Left lung (tissue), 10 donors: ENCODE results near the gene SUSD5. TPM values are rescaled to one million over a fixed set of nuclear protein-coding genes. Genes with fewer than 3 reads are reported as not detected.
"Not testable (repeated sequence)": the region's sequence is repeated elsewhere in the genome, so short reads cannot be mapped to it uniquely, and the experiment has no call there.

Experiments used
- ATAC-seq: fragments of 200-7000 bp; cut with Tn5 transposase; one replicate; pipeline ENCODE4 v1.9.1; 2020; ENCODE audit warnings: moderate library complexity
- DNase-seq, 4 donors: peaks; one replicate each; pipeline ENCODE4 v3.0.0-alpha.2; 2013 to 2020
- H3K27ac ChIP-seq, 2 donors: fragments of 200-600 bp; sonication (generic) in 1 of 2; one replicate each; pipeline versions ENCODE4 v1.5.0 to v1.8.0; 2020 to 2021
- H3K27me3 ChIP-seq, 2 donors: fragments of 200-600 bp; sonication (generic) in 1 of 2; one replicate each; pipeline versions ENCODE4 v1.5.0 to v1.8.0; 2020 to 2021
- H3K36me3 ChIP-seq, 2 donors: fragments of 200-600 bp; sonication (generic) in 1 of 2; one replicate each; pipeline versions ENCODE4 v1.5.0 to v1.8.0; 2020 to 2021
- H3K4me1 ChIP-seq, 2 donors: fragments of 200-600 bp; one replicate each; pipeline ENCODE4 v1.8.0; 2021
- H3K4me3 ChIP-seq, 2 donors: fragments of 200-600 bp; sonication (generic) in 1 of 2; one replicate each; pipeline versions ENCODE4 v1.5.0 to v1.8.0; 2020 to 2021; ENCODE audit warnings: mild to moderate bottlenecking in 1 of 2
- H3K9me3 ChIP-seq, 2 donors: fragments of 200-600 bp; sonication (generic) in 1 of 2; one replicate each; pipeline versions ENCODE4 v1.5.0 to v1.8.0; 2020 to 2021
- CTCF ChIP-seq, 2 donors: fragments of 200-600 bp; sonication (generic) in 1 of 2; IDR thresholded peaks; one replicate each; pipeline versions ENCODE4 v1.5.0 to v1.8.0; 2021; ENCODE audit warnings: antibody characterized with exemption in 2 of 2
- intact Hi-C, 2 donors: fragments of 100-400 bp; cut with DNase I; formaldehyde crosslinking; loops; one replicate each; pipeline versions ENCODE4 v1.11.2 to v1.14.2; 2022
- polyA plus RNA-seq, 6 donors: library from polyadenylated mRNA; unstranded; fragments of 120-200 nt; gene quantifications; one replicate each; pipeline ENCODE4 v1.2.1, GENCODE V29; 2013; ENCODE audit not compliant: insufficient read length in 6 of 6
- total RNA-seq, 2 donors: library from RNA; stranded (reverse); fragmentation: NEBNext Ultra II Directional; extraction: Animal tissue kit (Norgen Biotek cat#: 25700); gene quantifications; one replicate each; pipeline ENCODE4 v1.2.1, GENCODE V29; 2021
- donor health status: DM: no; HTN: yes; CAD: no.
- donor health status: DM: no; HTN: no; CAD: no.

SUSD5 gene
- total and polyA plus RNA-seq, 8 donors, result 1.3 to 4.3 (median 3.0) TPM

- Histone ChIP-seq H3K36me3 (no peaks in the 10 kb centered on the region), H3K4me1 (no peaks in the 10 kb centered on the region), H3K9me3 (no peaks in the 10 kb centered on the region), H3K4me3 (no peak overlapping the region), H3K27me3 (no peaks in the 10 kb centered on the region), H3K27ac (no peak overlapping the region)
- intact Hi-C loops, result no loop called here
- no peak for TF ChIP-seq CTCF (IDR thresholded peaks at IDR 0.05)
- ATAC-seq (no peak), DNase-seq (no peak)
Observed at GRCh38 chr3:33170531-33170930, 48.1 kb downstream of the SUSD5 start.

- DNase-seq (no peak), ATAC-seq (no peak)
- H3K9me3 ChIP-seq, result no peaks in the 10 kb centered on the region
- H3K4me1 ChIP-seq, result no peaks in the 10 kb centered on the region
- TF ChIP-seq CTCF (IDR thresholded peaks at IDR 0.05), result no peak
- no peak overlapping the region for H3K27ac ChIP-seq
- H3K27me3 ChIP-seq, result no peaks in the 10 kb centered on the region
- H3K36me3 ChIP-seq, result no peaks in the 10 kb centered on the region
- no peak overlapping the region for H3K4me3 ChIP-seq
- intact Hi-C loops, result no loop called here
Observed at GRCh38 chr3:33167716-33168336, 50.8 kb downstream of the SUSD5 start.

- DNase-seq (no peak), ATAC-seq (no peak)
- no peak for TF ChIP-seq CTCF (IDR thresholded peaks at IDR 0.05)
- H3K27me3 ChIP-seq, result no peaks in the 10 kb centered on the region
- no peak overlapping the region for H3K4me3 ChIP-seq
- no peaks in the 10 kb centered on the region for H3K36me3 ChIP-seq
- intact Hi-C loops, result no loop called here
- H3K9me3 ChIP-seq, result no peaks in the 10 kb centered on the region
- H3K27ac ChIP-seq, result no peak overlapping the region
- H3K4me1 ChIP-seq, result no peaks in the 10 kb centered on the region
Observed at GRCh38 chr3:33167284-33167683, 51.3 kb downstream of the SUSD5 start.

GRCh38 chr3:33166095-33166494 lies 52.5 kb downstream of the SUSD5 start:
- Histone ChIP-seq H3K4me1 (no peaks in the 10 kb centered on the region), H3K36me3 (no peaks in the 10 kb centered on the region), H3K27me3 (no peaks in the 10 kb centered on the region), H3K27ac (no peak overlapping the region), H3K4me3 (no peak overlapping the region), H3K9me3 (no peaks in the 10 kb centered on the region)
- intact Hi-C loops, result no loop called here
- TF ChIP-seq CTCF (IDR thresholded peaks at IDR 0.05), result no peak
- DNase-seq, result no peak
- ATAC-seq, result no peak

- no peaks in the 10 kb centered on the region for H3K36me3 ChIP-seq
- ATAC-seq (no peak), DNase-seq (no peak)
- no peak for TF ChIP-seq CTCF (IDR thresholded peaks at IDR 0.05)
- H3K27ac ChIP-seq, result no peak overlapping the region
- no peaks in the 10 kb centered on the region for H3K27me3 ChIP-seq
- H3K4me3 ChIP-seq, result no peak overlapping the region
- intact Hi-C loops, result no loop called here
- H3K4me1 ChIP-seq, result no peaks in the 10 kb centered on the region
- no peaks in the 10 kb centered on the region for H3K9me3 ChIP-seq
Observed at GRCh38 chr3:33165372-33165771, 53.2 kb downstream of the SUSD5 start.

GRCh38 chr3:33162621-33163020 lies 56.0 kb downstream of the SUSD5 start:
- ATAC-seq, H3K9me3 ChIP-seq, H3K36me3 ChIP-seq, H3K4me3 ChIP-seq, intact Hi-C loops, H3K4me1 ChIP-seq, H3K27ac ChIP-seq, DNase-seq, H3K27me3 ChIP-seq: not testable (repeated sequence)
